ENCODE results near the gene RIT1. TPM values are rescaled to one million over a fixed set of nuclear protein-coding genes. Genes with fewer than 3 reads are reported as not detected.
A peak's percentile ranks its signal among the peaks of the same experiment; 100 is the strongest.

The RIT1 gene
- total RNA-seq, 1 experiment from 2014 or later: 26.4 TPM

DNA sequence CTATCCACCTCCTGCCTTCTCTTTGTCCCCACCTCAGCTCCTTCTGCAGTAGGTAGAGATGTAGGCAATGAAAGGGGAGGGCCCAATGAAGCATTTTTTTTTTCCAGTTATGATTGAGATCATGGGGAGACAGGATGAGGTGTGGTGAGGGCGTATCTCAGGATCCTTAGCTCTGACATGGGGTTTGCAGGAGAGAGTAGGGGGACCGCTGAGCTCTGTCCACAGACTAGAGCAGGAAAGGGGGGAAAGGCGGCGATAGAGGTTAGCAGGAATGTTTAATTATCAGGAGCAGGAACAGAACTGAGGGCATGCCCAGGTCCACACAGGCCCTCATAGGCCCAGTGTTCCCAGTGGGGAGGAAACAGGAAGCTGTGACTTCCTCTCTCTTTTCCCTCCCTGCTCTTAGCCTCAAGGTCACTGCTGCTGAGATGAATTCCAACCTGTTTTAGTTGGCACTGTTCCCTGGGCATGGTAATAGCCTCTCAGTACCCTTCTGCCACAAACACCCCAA, 29.4 kb upstream of the RIT1 start:
- H3K23ac ChIP-seq (ENCODE audit: insufficient read length, low read depth, low read length): no peak overlapping the region
- no peak overlapping the region for H2BK20ac ChIP-seq (ENCODE audit: low read depth, low read length, poor library complexity, severe bottlenecking)
- Mint-ChIP-seq H3K27me3 (ENCODE audit: low read depth) (no peaks in the 10 kb centered on the region; the same call in none of the 2 replicates), H3K4me3 (no peak overlapping the region), H3K36me3 (ENCODE audit: insufficient read depth in 1 of 3, low read depth in 3 of 3) (peaks cover 0 to 3% (median 0%) of the 10 kb centered on the region in 3 experiments; a peak in 1 of 7 replicates), H3K9me3 (no peaks in the 10 kb centered on the region), H3K4me1 (peaks cover 16 to 18% of the 10 kb centered on the region in 2 experiments), H3K27ac (peak overlapping the region; percentile 31 to 75 (median 66); a peak in 3 of 7 replicates)
- no peak overlapping the region for H3K4ac ChIP-seq (ENCODE audit: low read depth, low read length)
- H2AFZ ChIP-seq (ENCODE audit: low read length): no peak overlapping the region
- no peak overlapping the region for H4K5ac ChIP-seq (ENCODE audit: insufficient read length, low read depth, low read length)
- H3K4me2 ChIP-seq (ENCODE audit: insufficient read depth, insufficient read length, low read length): no peak overlapping the region
- H2BK15ac ChIP-seq (ENCODE audit: low read depth, low read length): no peak overlapping the region
- no peak overlapping the region for H4K8ac ChIP-seq (replicated peaks; ENCODE audit: insufficient read length, low read depth, low read length)
- no peak overlapping the region; the same call in 1 of the 2 replicates for H3K14ac ChIP-seq (ENCODE audit: insufficient read depth, low read length)
- no peaks in the 10 kb centered on the region for H3K23me2 ChIP-seq (ENCODE audit: insufficient read length, low read depth, low read length, poor library complexity, severe bottlenecking)
- no peaks in the 10 kb centered on the region for H3K27me3 ChIP-seq (ENCODE audit: insufficient read depth, low read length)
- H2AK5ac ChIP-seq (ENCODE audit: insufficient read length, low read length): no peak overlapping the region
- H2BK5ac ChIP-seq (ENCODE audit: insufficient read length, low read length): no peak overlapping the region
- no peak overlapping the region for H3K18ac ChIP-seq (ENCODE audit: insufficient read length, low read depth, low read length)
- DNase-seq: no peak
- H3T11ph ChIP-seq (ENCODE audit: low read length): no peak overlapping the region
- no peak overlapping the region for H2BK120ac ChIP-seq (ENCODE audit: low read depth, low read length, poor library complexity, severe bottlenecking)
- WGBS (ENCODE audit: extremely low coverage, insufficient read length, low lambda C conversion rate): no CpG with 5 or more reads among the region's 4 CpGs
- no peaks in the 10 kb centered on the region for H3K4me1 ChIP-seq (ENCODE audit: insufficient read depth, low read length)
- H3K79me1 ChIP-seq (ENCODE audit: insufficient read depth, low read depth, low read length, poor library complexity, severe bottlenecking): no peaks in the 10 kb centered on the region
- H3K9me3 ChIP-seq (ENCODE audit: control insufficient read depth, low read depth, low read length): no peaks in the 10 kb centered on the region
- H3K56ac ChIP-seq (ENCODE audit: insufficient read length, low read depth, low read length): no peak overlapping the region
- no peak overlapping the region for H4K91ac ChIP-seq (ENCODE audit: insufficient read length, low read depth, low read length)
- no peak overlapping the region for H2BK12ac ChIP-seq (ENCODE audit: insufficient read length, low read depth, low read length)
- TF ChIP-seq, protein P1, sequence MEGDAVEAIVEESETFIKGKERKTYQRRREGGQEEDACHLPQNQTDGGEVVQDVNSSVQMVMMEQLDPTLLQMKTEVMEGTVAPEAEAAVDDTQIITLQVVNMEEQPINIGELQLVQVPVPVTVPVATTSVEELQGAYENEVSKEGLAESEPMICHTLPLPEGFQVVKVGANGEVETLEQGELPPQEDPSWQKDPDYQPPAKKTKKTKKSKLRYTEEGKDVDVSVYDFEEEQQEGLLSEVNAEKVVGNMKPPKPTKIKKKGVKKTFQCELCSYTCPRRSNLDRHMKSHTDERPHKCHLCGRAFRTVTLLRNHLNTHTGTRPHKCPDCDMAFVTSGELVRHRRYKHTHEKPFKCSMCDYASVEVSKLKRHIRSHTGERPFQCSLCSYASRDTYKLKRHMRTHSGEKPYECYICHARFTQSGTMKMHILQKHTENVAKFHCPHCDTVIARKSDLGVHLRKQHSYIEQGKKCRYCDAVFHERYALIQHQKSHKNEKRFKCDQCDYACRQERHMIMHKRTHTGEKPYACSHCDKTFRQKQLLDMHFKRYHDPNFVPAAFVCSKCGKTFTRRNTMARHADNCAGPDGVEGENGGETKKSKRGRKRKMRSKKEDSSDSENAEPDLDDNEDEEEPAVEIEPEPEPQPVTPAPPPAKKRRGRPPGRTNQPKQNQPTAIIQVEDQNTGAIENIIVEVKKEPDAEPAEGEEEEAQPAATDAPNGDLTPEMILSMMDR (conservative IDR thresholded peaks at IDR 0.05): no peak
- no peak overlapping the region for H3K9ac ChIP-seq (ENCODE audit: extremely low read depth, insufficient read length, low read length)
- no peak overlapping the region for H3K27ac ChIP-seq (ENCODE audit: insufficient read length, low read depth, low read length)
- H3K79me2 ChIP-seq (ENCODE audit: insufficient read depth, low read length): no peaks in the 10 kb centered on the region
- no peaks in the 10 kb centered on the region for H4K20me1 ChIP-seq (ENCODE audit: control insufficient read depth, insufficient read depth, insufficient read length)
